ENCODE results near the gene CKS1B. TPM values are rescaled to one million over a fixed set of nuclear protein-coding genes. Genes with fewer than 3 reads are reported as not detected.

CKS1B gene
- 110 and 225 TPM in 2 replicates for total RNA-seq (2014; rRNA removed; shearing (Covaris generic); ENCODE audit: low replicate concordance)

- Histone ChIP-seq H3K27ac (ENCODE audit: low read length) (peak within 1 kb of the TSS; percentile 94), H3K9ac (ENCODE audit: low read length) (peak within 1 kb of the TSS; percentile 94), H3K4me3 (ENCODE audit: low read length) (peak within 1 kb of the TSS; percentile 73), H3K79me2 (ENCODE audit: low read length) (peaks cover 75% of the 10 kb centered on the region), H3K27me3 (ENCODE audit: low read length) (no peaks in the 10 kb centered on the region), H2AFZ (ENCODE audit: low read length) (no peak within 1 kb of the TSS; the same call in 1 of the 2 replicates), H3K9me3 (ENCODE audit: low read length) (no peaks in the 10 kb centered on the region), H3K9me2 (replicated peaks; ENCODE audit: insufficient read depth, low read length) (no peaks in the 10 kb centered on the region), H3K4me2 (ENCODE audit: low read depth, low read length, poor library complexity, severe bottlenecking) (peak within 1 kb of the TSS; percentile 90), H3K36me3 (ENCODE audit: insufficient read depth, low read length) (peaks cover 22% of the 10 kb centered on the region), H3K4me1 (ENCODE audit: low read length) (peaks cover 53% of the 10 kb centered on the region), H4K20me1 (ENCODE audit: insufficient read depth, low read depth, low read length) (no peaks in the 10 kb centered on the region)
- DNase-seq = peak; percentile 100
These were observed at the start of gene CKS1B for GRCh38 chr1:154974102-154974807. TSS of gene CKS1B (plus strand) at chr1:154974681. CDS start at chr1:154974746, 65 bp downstream.

- no peaks in the 10 kb centered on the region for H4K20me1 ChIP-seq (ENCODE audit: insufficient read depth, low read depth, low read length)
- H3K36me3 ChIP-seq (ENCODE audit: insufficient read depth, low read length) = peaks cover 12% of the 10 kb centered on the region; the same call in 1 of the 2 replicates
- H3K4me2 ChIP-seq (ENCODE audit: low read depth, low read length, poor library complexity, severe bottlenecking) = no peak overlapping the region
- no peaks in the 10 kb centered on the region for H3K27me3 ChIP-seq (ENCODE audit: low read length)
- no peak overlapping the region for H3K27ac ChIP-seq (ENCODE audit: low read length)
- H3K9ac ChIP-seq (ENCODE audit: low read length) = no peak overlapping the region
- no peak overlapping the region for H3K4me3 ChIP-seq (ENCODE audit: low read length)
- DNase-seq = no peak
- H3K4me1 ChIP-seq (ENCODE audit: low read length) = no peaks in the 10 kb centered on the region
- no peak overlapping the region for H2AFZ ChIP-seq (ENCODE audit: low read length)
- H3K9me3 ChIP-seq (ENCODE audit: low read length) = no peaks in the 10 kb centered on the region
- H3K9me2 ChIP-seq (replicated peaks; ENCODE audit: insufficient read depth, low read length) = no peaks in the 10 kb centered on the region
- H3K79me2 ChIP-seq (ENCODE audit: low read length) = no peaks in the 10 kb centered on the region
These were observed 48.9 kb upstream of the CKS1B start for GRCh38 chr1:154925335-154926170.

GRCh38 chr1:154926201-154926600 is 48.3 kb upstream of the CKS1B start:
- H3K9me2 ChIP-seq (replicated peaks; ENCODE audit: insufficient read depth, low read length) = no peaks in the 10 kb centered on the region
- peaks cover 14% of the 10 kb centered on the region; the same call in 1 of the 2 replicates for H3K36me3 ChIP-seq (ENCODE audit: insufficient read depth, low read length)
- H3K9me3 ChIP-seq (ENCODE audit: low read length) = no peaks in the 10 kb centered on the region

GRCh38 chr1:154931940-154932487 is 42.5 kb upstream of the CKS1B start:
- no peaks in the 10 kb centered on the region for H4K20me1 ChIP-seq (ENCODE audit: insufficient read depth, low read depth, low read length)
- H3K9me2 ChIP-seq (replicated peaks; ENCODE audit: insufficient read depth, low read length) = no peaks in the 10 kb centered on the region
- peaks cover 7% of the 10 kb centered on the region; the same call in 1 of the 2 replicates for H3K36me3 ChIP-seq (ENCODE audit: insufficient read depth, low read length)
- no peak overlapping the region for H2AFZ ChIP-seq (ENCODE audit: low read length)
- no peaks in the 10 kb centered on the region for H3K9me3 ChIP-seq (ENCODE audit: low read length)
- H3K27ac ChIP-seq (ENCODE audit: low read length) = no peak overlapping the region
- peaks cover 14% of the 10 kb centered on the region for H3K79me2 ChIP-seq (ENCODE audit: low read length)
- H3K9ac ChIP-seq (ENCODE audit: low read length) = no peak overlapping the region
- H3K4me3 ChIP-seq (ENCODE audit: low read length) = no peak overlapping the region
- peaks cover 12% of the 10 kb centered on the region for H3K4me1 ChIP-seq (ENCODE audit: low read length)
- no peak for DNase-seq
- H3K27me3 ChIP-seq (ENCODE audit: low read length) = no peaks in the 10 kb centered on the region
- no peak overlapping the region for H3K4me2 ChIP-seq (ENCODE audit: low read depth, low read length, poor library complexity, severe bottlenecking)

More at GRCh38 chr1:154926201-154926600, 48.3 kb upstream of the CKS1B start:
- Histone ChIP-seq H3K4me2 (ENCODE audit: low read depth, low read length, poor library complexity, severe bottlenecking) (no peak overlapping the region), H2AFZ (ENCODE audit: low read length) (no peak overlapping the region), H4K20me1 (ENCODE audit: insufficient read depth, low read depth, low read length) (no peaks in the 10 kb centered on the region), H3K27me3 (ENCODE audit: low read length) (no peaks in the 10 kb centered on the region), H3K4me3 (ENCODE audit: low read length) (no peak overlapping the region), H3K79me2 (ENCODE audit: low read length) (no peaks in the 10 kb centered on the region), H3K9ac (ENCODE audit: low read length) (no peak overlapping the region), H3K27ac (ENCODE audit: low read length) (no peak overlapping the region), H3K4me1 (ENCODE audit: low read length) (no peaks in the 10 kb centered on the region)
- no peak for DNase-seq

- Histone ChIP-seq H3K9ac (ENCODE audit: low read length) (no peak overlapping the region), H3K4me2 (ENCODE audit: low read depth, low read length, poor library complexity, severe bottlenecking) (no peak overlapping the region), H3K27me3 (ENCODE audit: low read length) (no peaks in the 10 kb centered on the region), H3K9me3 (ENCODE audit: low read length) (no peaks in the 10 kb centered on the region), H4K20me1 (ENCODE audit: insufficient read depth, low read depth, low read length) (no peaks in the 10 kb centered on the region), H2AFZ (ENCODE audit: low read length) (no peak overlapping the region), H3K4me1 (ENCODE audit: low read length) (peaks cover 33% of the 10 kb centered on the region), H3K9me2 (replicated peaks; ENCODE audit: insufficient read depth, low read length) (no peaks in the 10 kb centered on the region), H3K27ac (ENCODE audit: low read length) (no peak overlapping the region), H3K36me3 (ENCODE audit: insufficient read depth, low read length) (peaks cover 3% of the 10 kb centered on the region; the same call in 1 of the 2 replicates), H3K79me2 (ENCODE audit: low read length) (peaks cover 14% of the 10 kb centered on the region), H3K4me3 (ENCODE audit: low read length) (no peak overlapping the region)
- no peak for DNase-seq
These were observed 40.0 kb upstream of the CKS1B start for GRCh38 chr1:154934358-154934948.

- no peaks in the 10 kb centered on the region for H3K27me3 ChIP-seq (ENCODE audit: low read length)
- peak overlapping the region; percentile 75 for H3K4me2 ChIP-seq (ENCODE audit: low read depth, low read length, poor library complexity, severe bottlenecking)
- no peaks in the 10 kb centered on the region for H3K9me2 ChIP-seq (replicated peaks; ENCODE audit: insufficient read depth, low read length)
- H3K4me3 ChIP-seq (ENCODE audit: low read length) = peak overlapping the region; percentile 87
- peak overlapping the region; percentile 82 for H3K9ac ChIP-seq (ENCODE audit: low read length)
- H2AFZ ChIP-seq (ENCODE audit: low read length) = peak overlapping the region; percentile 52; the same call in 1 of the 2 replicates
- H3K9me3 ChIP-seq (ENCODE audit: low read length) = no peaks in the 10 kb centered on the region
- H4K20me1 ChIP-seq (ENCODE audit: insufficient read depth, low read depth, low read length) = no peaks in the 10 kb centered on the region
- H3K36me3 ChIP-seq (ENCODE audit: insufficient read depth, low read length) = peaks cover 2% of the 10 kb centered on the region; the same call in 1 of the 2 replicates
- H3K4me1 ChIP-seq (ENCODE audit: low read length) = peaks cover 46% of the 10 kb centered on the region
- H3K27ac ChIP-seq (ENCODE audit: low read length) = peak overlapping the region; percentile 89
- peak; percentile 74 for DNase-seq
- H3K79me2 ChIP-seq (ENCODE audit: low read length) = peaks cover 25% of the 10 kb centered on the region
These were observed 38.5 kb upstream of the CKS1B start for GRCh38 chr1:154935749-154936554.

GRCh38 chr1:154936555-154937084 is 37.9 kb upstream of the CKS1B start, which contains the start of gene PMVK:
TSS of gene PMVK (minus strand) at chr1:154936719. CDS start at chr1:154936685, 34 bp downstream.
- Histone ChIP-seq H3K79me2 (ENCODE audit: low read length) (peaks cover 31% of the 10 kb centered on the region), H3K27ac (ENCODE audit: low read length) (peak within 1 kb of the TSS; percentile 89), H3K36me3 (ENCODE audit: insufficient read depth, low read length) (no peaks in the 10 kb centered on the region), H3K4me2 (ENCODE audit: low read depth, low read length, poor library complexity, severe bottlenecking) (peak within 1 kb of the TSS; percentile 75), H3K4me1 (ENCODE audit: low read length) (peaks cover 53% of the 10 kb centered on the region), H4K20me1 (ENCODE audit: insufficient read depth, low read depth, low read length) (no peaks in the 10 kb centered on the region), H3K9me2 (replicated peaks; ENCODE audit: insufficient read depth, low read length) (no peaks in the 10 kb centered on the region), H3K4me3 (ENCODE audit: low read length) (peak within 1 kb of the TSS; percentile 87), H3K9me3 (ENCODE audit: low read length) (no peaks in the 10 kb centered on the region), H2AFZ (ENCODE audit: low read length) (peak within 1 kb of the TSS; percentile 52; the same call in 1 of the 2 replicates), H3K9ac (ENCODE audit: low read length) (peak within 1 kb of the TSS; percentile 82), H3K27me3 (ENCODE audit: low read length) (no peaks in the 10 kb centered on the region)
- peak; percentile 98 for DNase-seq
